CD14-positive monocyte (primary cell): Measurements from ENCODE around the gene SPIRE2. TPM values are rescaled to one million over a fixed set of nuclear protein-coding genes. Genes with fewer than 3 reads are reported as not detected.
"Not testable (repeated sequence)": the region's sequence is repeated elsewhere in the genome, so short reads cannot be mapped to it uniquely, and the experiment has no call there.

Source experiments
- DNase-seq, 3 donors: peaks; one replicate each; pipeline ENCODE4 v3.0.0-alpha.2; 2011 to 2022
- H2AFZ ChIP-seq: 2 replicates; pipeline ENCODE4 v1.6.0; 2012; ENCODE audit warnings: mild to moderate bottlenecking, low read depth, low read length, inconsistent platforms; ENCODE audit not compliant: insufficient read depth, poor library complexity, severe bottlenecking
- H3K27ac ChIP-seq, 2 donors: 1 replicate in 1 of 2; 2 replicates in 1 of 2; pipeline ENCODE4 v1.5.1; 2012 to 2013; ENCODE audit warnings: low read length in 2 of 2, control low read depth in 1 of 2, inconsistent platforms in 1 of 2, low read depth in 1 of 2, mild to moderate bottlenecking in 1 of 2
- H3K27me3 ChIP-seq, 2 donors: one replicate each; pipeline versions ENCODE4 v1.6.0 to v1.6.1; 2011 to 2013; ENCODE audit warnings: low read length in 2 of 2; ENCODE audit not compliant: control insufficient read depth in 2 of 2, insufficient read depth in 2 of 2
- H3K36me3 ChIP-seq, 2 donors: replicated peaks in 1 of 2; 1 replicate in 1 of 2; 2 replicates in 1 of 2; pipeline versions ENCODE4 v1.5.1 to v1.6.1; 2012 to 2013; ENCODE audit warnings: low read length in 2 of 2, control low read depth in 1 of 2, inconsistent platforms in 1 of 2, mild to moderate bottlenecking in 1 of 2; ENCODE audit not compliant: insufficient read depth in 2 of 2, control insufficient read depth in 1 of 2
- H3K4me1 ChIP-seq, 2 donors: 1 replicate in 1 of 2; 2 replicates in 1 of 2; pipeline versions ENCODE4 v1.5.1 to v1.6.1; 2012 to 2013; ENCODE audit warnings: low read length in 2 of 2, control low read depth in 1 of 2, inconsistent platforms in 1 of 2, mild to moderate bottlenecking in 1 of 2, moderate library complexity in 1 of 2; ENCODE audit not compliant: insufficient read depth in 2 of 2, control insufficient read depth in 1 of 2
- H3K4me2 ChIP-seq: replicated peaks from 2 replicates; pipeline ENCODE3; 2012; ENCODE audit warnings: low read length, moderate library complexity, mild to moderate bottlenecking; ENCODE audit not compliant: poor library complexity, severe bottlenecking; ENCODE audit errors: extremely low read depth
- H3K4me3 ChIP-seq, 3 experiments: fragments of 200-600 bp in 1 of 3; sonication (generic) in 1 of 3; replicated peaks in 1 of 3; 1 replicate in 2 of 3; 2 replicates in 1 of 3; pipeline ENCODE4 v1.5.1; 2011 to 2013; ENCODE audit warnings: low read length in 3 of 3, mild to moderate bottlenecking in 3 of 3, control low read depth in 2 of 3, low read depth in 2 of 3, inconsistent platforms in 1 of 3, moderate library complexity in 1 of 3
- H3K79me2 ChIP-seq: 2 replicates; pipeline ENCODE4 v1.6.0; 2012; ENCODE audit warnings: mild to moderate bottlenecking, control low read depth, inconsistent platforms, low read length, moderate library complexity; ENCODE audit not compliant: insufficient read depth
- H3K9ac ChIP-seq: 2 replicates; pipeline ENCODE4 v1.6.0; 2017; ENCODE audit warnings: low read length, mild to moderate bottlenecking; ENCODE audit not compliant: insufficient read depth, poor library complexity, severe bottlenecking
- H3K9me3 ChIP-seq, 2 donors: replicated peaks in 1 of 2; 1 replicate in 1 of 2; 2 replicates in 1 of 2; pipeline versions ENCODE4 v1.5.1 to v1.6.1; 2012 to 2013; ENCODE audit warnings: low read length in 2 of 2, control low read depth in 1 of 2; ENCODE audit not compliant: control insufficient read depth in 1 of 2, insufficient read depth in 1 of 2
- H4K20me1 ChIP-seq: 2 replicates; pipeline ENCODE4 v1.6.0; 2012; ENCODE audit warnings: mild to moderate bottlenecking, low read length, control low read depth, moderate library complexity; ENCODE audit not compliant: insufficient read depth
- H3K27ac Mint-ChIP-seq, 7 donors: one replicate each; pipeline ENCODE4 v1.8.0; 2020; ENCODE audit warnings: mild to moderate bottlenecking in 7 of 7, mixed read lengths in 7 of 7, moderate library complexity in 6 of 7, inconsistent platforms in 2 of 7
- H3K27me3 Mint-ChIP-seq, 3 donors: one replicate each; pipeline ENCODE4 v1.8.0; 2021 to 2022; ENCODE audit warnings: low read depth in 3 of 3, mild to moderate bottlenecking in 3 of 3, mixed read lengths in 3 of 3, moderate library complexity in 3 of 3, inconsistent platforms in 1 of 3
- H3K36me3 Mint-ChIP-seq, 2 donors: one replicate each; pipeline ENCODE4 v1.8.0; 2020; ENCODE audit warnings: mixed read lengths in 2 of 2, inconsistent platforms in 1 of 2, mild to moderate bottlenecking in 1 of 2
- H3K4me1 Mint-ChIP-seq: one replicate; pipeline ENCODE4 v1.8.0; 2020; ENCODE audit warnings: mild to moderate bottlenecking, mixed read lengths
- H3K4me3 Mint-ChIP-seq, 2 donors: one replicate each; pipeline ENCODE4 v1.8.0; 2020; ENCODE audit warnings: mild to moderate bottlenecking in 2 of 2, mixed read lengths in 2 of 2, moderate library complexity in 1 of 2
- H3K9me3 Mint-ChIP-seq, 7 donors: one replicate each; pipeline ENCODE4 v1.8.0; 2020 to 2022; ENCODE audit warnings: mixed read lengths in 7 of 7, mild to moderate bottlenecking in 6 of 7, moderate library complexity in 6 of 7, inconsistent platforms in 2 of 7
- CTCF ChIP-seq: fragments of 200-600 bp; IDR thresholded peaks from one replicate; pipeline ENCODE4 v1.8.0; 2022; ENCODE audit warnings: antibody characterized with exemption, mild to moderate bottlenecking
- WGBS: methylation state at CpG from one replicate; pipeline ENCODE4 v1.1.5; 2013; ENCODE audit warnings: missing lambda C conversion rate; ENCODE audit not compliant: insufficient coverage; 5-methylcytosine and 5-hydroxymethylcytosine counted together
- intact Hi-C, 2 donors: fragments of 100-400 bp; cut with micrococcal nuclease; formaldehyde crosslinking; loops; one replicate each; pipeline versions ENCODE4 v1.15.0 to v1.15.1; 2023
- polyA plus RNA-seq, 3 donors: library from polyadenylated mRNA; depleted of rRNA in 1 of 3; unstranded in 2 of 3; stranded (reverse) in 1 of 3; fragments of 300-500 nt in 2 of 3; fragments of >200 nt in 1 of 3; fragmentation: Illumina TruSeq in 2 of 3; gene quantifications; 1 replicate in 2 of 3; 2 replicates in 1 of 3; pipeline ENCODE4 v1.2.3, GENCODE V29; 2012 to 2021

SPIRE2 gene
- polyA plus RNA-seq, 3 donors: 0.09 to 1.2 TPM; not detected in 1

DNA sequence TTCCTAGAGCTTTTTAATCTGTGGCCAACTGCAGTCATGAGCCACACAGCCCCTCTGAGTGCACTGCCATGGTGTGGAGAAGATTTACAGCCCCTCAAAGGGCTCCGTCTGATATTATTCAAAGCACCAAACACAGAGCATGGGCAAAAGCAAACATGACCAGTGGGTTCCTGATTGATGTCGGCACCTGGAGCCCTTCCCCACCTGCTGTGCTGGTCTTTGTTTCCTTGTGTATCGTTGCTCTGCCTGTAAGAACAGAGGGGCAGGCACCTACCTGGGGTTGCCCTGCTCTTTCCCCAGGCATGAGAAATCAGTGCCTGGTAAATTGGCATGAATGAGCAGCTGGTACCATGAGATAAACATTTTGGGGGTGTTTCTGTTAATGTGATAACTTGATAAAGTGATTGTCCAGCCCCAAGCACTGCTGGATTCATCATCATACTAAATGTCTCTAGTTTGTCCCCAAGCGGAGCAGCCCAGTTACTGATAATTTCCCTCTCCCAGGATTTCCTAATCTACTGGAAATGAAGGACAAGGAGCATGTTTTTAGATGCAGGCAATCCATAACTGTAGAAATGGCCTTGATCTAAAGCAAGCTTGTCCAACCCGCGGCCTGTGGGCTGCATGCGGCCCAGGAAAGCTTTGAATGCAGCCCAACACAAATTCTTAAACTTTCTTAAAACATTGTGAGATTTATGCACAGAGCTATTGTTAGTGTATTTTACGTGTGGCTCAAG is 5.0 kb upstream of the SPIRE2 start:
- TF ChIP-seq CTCF: no peak
- Histone ChIP-seq H3K27ac (no peak overlapping the region), H3K4me3 (no peak overlapping the region), H3K9me3 (no peaks in the 10 kb centered on the region), H4K20me1 (no peaks in the 10 kb centered on the region), H3K9ac (no peak overlapping the region), H2AFZ (no peak overlapping the region), H3K4me1 (peaks cover 4 to 7% of the 10 kb centered on the region in 2 donors), H3K4me2 (no peak overlapping the region), H3K36me3 (no peaks in the 10 kb centered on the region), H3K79me2 (no peaks in the 10 kb centered on the region), H3K27me3 (peaks cover 8 to 14% of the 10 kb centered on the region in 2 donors)
- intact Hi-C loops: no loop called here
- no peaks in the 10 kb centered on the region for H3K36me3 Mint-ChIP-seq
- no peak overlapping the region for H3K27ac Mint-ChIP-seq
- H3K4me1 Mint-ChIP-seq: peaks cover 4% of the 10 kb centered on the region
- DNase-seq: no peak
- peaks cover 16 to 19% (median 17%) of the 10 kb centered on the region in 3 donors for H3K27me3 Mint-ChIP-seq
- H3K9me3 Mint-ChIP-seq: peaks cover 0 to 4% (median 0%) of the 10 kb centered on the region in 7 donors
- H3K4me3 Mint-ChIP-seq: no peak overlapping the region
- 95% methylated on average over 3 of the region's 8 CpGs for WGBS

DNA sequence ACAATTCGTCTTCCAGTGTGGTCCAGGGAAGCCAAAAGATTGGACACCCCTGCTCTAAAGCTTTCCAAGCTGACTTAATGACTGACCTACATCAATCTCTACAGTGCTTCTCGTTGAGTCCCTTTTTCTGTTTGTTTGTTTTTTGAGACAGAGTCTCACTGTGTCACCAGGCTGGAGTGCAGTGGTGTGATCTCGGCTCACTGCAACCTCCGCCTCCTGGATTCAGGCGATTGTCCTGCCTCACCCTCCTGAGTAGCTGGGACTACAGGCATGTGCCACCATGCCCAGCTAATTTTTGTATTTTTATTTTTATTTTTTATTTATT is 4.5 kb upstream of the SPIRE2 start:
- H3K9me3 Mint-ChIP-seq, H3K4me2 ChIP-seq, H3K27ac Mint-ChIP-seq, intact Hi-C loops, H3K9ac ChIP-seq, H3K4me1 Mint-ChIP-seq, H3K9me3 ChIP-seq, H3K36me3 ChIP-seq, H3K4me3 Mint-ChIP-seq, H4K20me1 ChIP-seq, H3K79me2 ChIP-seq, DNase-seq, H2AFZ ChIP-seq, H3K36me3 Mint-ChIP-seq, H3K4me3 ChIP-seq, H3K27ac ChIP-seq: not testable (repeated sequence)
- WGBS: no CpG with 5 or more reads among the region's 5 CpGs
- peaks cover 5 to 10% of the 10 kb centered on the region in 2 donors for H3K4me1 ChIP-seq
- peaks cover 16 to 19% (median 18%) of the 10 kb centered on the region in 3 donors for H3K27me3 Mint-ChIP-seq
- peaks cover 8 to 16% of the 10 kb centered on the region in 2 donors for H3K27me3 ChIP-seq
